Peyer's patch (tissue), 4 donors: Measurements from ENCODE around the gene RAB11FIP2.

Source experiments
- POLR2A ChIP-seq, 2 donors: fragments of 450-650 bp; IDR thresholded peaks; one replicate each; pipeline ENCODE4 v1.5.1; 2017; ENCODE audit warnings: antibody characterized with exemption in 2 of 2, mild to moderate bottlenecking in 2 of 2, moderate library complexity in 2 of 2
- TF ChIP-seq, protein P1 (sequence below), 6 experiments: fragments of 450-650 bp in 4 of 6; fragments of 200-600 bp in 2 of 6; sonication (generic) in 1 of 6; IDR thresholded peaks; one replicate each; pipeline ENCODE4 v1.5.1; 2017 to 2019; ENCODE audit warnings: antibody characterized with exemption in 6 of 6, mild to moderate bottlenecking in 3 of 6, moderate library complexity in 1 of 6

DNA sequence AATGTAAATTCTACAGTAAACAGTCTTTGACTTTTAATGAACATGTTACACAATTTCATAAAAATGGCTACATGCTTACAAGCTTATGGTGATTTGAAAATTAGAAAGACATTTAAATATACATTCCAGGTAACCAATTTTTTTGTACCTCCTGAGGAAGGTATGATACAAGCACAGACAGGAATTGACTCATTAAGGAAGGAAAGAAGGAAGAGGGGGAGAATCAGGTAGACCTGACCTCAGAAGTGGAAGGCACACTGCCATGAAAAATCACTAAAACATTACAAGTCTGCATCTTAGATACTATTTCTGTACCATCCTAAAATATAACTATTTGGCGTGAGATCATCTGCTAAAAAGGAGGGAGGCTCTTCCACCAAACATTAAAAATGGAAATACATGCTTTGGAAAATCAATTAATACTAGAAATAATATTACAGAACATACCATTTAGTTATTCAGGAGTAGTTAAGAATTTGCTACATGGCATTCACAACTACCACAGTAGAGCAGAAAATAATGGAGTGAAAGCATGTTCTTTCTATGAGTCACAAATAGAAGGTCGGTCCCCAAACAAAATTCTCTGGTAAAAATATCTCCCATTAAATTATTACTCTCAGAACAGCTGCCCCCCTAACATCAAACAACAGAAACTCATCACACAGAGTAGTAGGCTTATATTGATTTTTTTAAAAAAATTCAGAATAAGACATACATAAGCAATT lies 15.2 kb downstream of the RAB11FIP2 start:
- TF ChIP-seq, protein P1, sequence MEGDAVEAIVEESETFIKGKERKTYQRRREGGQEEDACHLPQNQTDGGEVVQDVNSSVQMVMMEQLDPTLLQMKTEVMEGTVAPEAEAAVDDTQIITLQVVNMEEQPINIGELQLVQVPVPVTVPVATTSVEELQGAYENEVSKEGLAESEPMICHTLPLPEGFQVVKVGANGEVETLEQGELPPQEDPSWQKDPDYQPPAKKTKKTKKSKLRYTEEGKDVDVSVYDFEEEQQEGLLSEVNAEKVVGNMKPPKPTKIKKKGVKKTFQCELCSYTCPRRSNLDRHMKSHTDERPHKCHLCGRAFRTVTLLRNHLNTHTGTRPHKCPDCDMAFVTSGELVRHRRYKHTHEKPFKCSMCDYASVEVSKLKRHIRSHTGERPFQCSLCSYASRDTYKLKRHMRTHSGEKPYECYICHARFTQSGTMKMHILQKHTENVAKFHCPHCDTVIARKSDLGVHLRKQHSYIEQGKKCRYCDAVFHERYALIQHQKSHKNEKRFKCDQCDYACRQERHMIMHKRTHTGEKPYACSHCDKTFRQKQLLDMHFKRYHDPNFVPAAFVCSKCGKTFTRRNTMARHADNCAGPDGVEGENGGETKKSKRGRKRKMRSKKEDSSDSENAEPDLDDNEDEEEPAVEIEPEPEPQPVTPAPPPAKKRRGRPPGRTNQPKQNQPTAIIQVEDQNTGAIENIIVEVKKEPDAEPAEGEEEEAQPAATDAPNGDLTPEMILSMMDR (IDR thresholded peaks at IDR 0.05): no peak
- TF ChIP-seq POLR2A (IDR thresholded peaks at IDR 0.05): no peak
